Measurements from ENCODE around the gene CCND3. TPM values are rescaled to one million over a fixed set of nuclear protein-coding genes. Genes with fewer than 3 reads are reported as not detected.

Gene CCND3
- total RNA-seq, 2 donors from 2014 or later: 145 to 153 TPM

DNA sequence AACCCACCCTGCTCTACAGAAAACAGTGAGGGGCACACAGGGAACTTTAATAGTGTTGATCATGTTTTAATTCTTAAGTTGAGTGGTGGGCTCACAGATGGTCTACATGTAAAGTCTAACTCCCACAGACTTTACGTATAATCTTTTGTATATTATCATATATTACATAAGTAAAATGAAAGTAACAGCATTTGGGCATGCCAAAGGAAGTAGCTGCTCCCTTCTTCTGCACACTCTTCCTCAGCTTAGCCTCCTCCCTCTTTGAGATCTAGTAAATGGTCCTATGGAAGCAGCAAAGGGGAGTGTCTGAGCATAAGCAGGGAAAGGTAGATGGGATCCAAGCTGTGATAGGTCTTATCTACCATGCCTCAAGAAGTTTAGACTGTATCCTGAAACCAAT lies 31.9 kb downstream of the CCND3 start:
- TF ChIP-seq POLR2AphosphoS5 (IDR thresholded peaks at IDR 0.05): no peak
- TF ChIP-seq, protein P1, sequence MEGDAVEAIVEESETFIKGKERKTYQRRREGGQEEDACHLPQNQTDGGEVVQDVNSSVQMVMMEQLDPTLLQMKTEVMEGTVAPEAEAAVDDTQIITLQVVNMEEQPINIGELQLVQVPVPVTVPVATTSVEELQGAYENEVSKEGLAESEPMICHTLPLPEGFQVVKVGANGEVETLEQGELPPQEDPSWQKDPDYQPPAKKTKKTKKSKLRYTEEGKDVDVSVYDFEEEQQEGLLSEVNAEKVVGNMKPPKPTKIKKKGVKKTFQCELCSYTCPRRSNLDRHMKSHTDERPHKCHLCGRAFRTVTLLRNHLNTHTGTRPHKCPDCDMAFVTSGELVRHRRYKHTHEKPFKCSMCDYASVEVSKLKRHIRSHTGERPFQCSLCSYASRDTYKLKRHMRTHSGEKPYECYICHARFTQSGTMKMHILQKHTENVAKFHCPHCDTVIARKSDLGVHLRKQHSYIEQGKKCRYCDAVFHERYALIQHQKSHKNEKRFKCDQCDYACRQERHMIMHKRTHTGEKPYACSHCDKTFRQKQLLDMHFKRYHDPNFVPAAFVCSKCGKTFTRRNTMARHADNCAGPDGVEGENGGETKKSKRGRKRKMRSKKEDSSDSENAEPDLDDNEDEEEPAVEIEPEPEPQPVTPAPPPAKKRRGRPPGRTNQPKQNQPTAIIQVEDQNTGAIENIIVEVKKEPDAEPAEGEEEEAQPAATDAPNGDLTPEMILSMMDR (IDR thresholded peaks at IDR 0.05): no peak
- no peak for TF ChIP-seq POLR2A (IDR thresholded peaks at IDR 0.05)
- H3K4me3 ChIP-seq: no peak overlapping the region
- H3K36me3 ChIP-seq: no peaks in the 10 kb centered on the region
- H3K27me3 ChIP-seq (replicated peaks; ENCODE audit: insufficient read depth): no peaks in the 10 kb centered on the region
- H3K4me1 ChIP-seq (replicated peaks): no peaks in the 10 kb centered on the region
- no peak overlapping the region for H3K27ac ChIP-seq
- no peak for DNase-seq (ENCODE audit: low spot score)
- 87% methylated on average over 1 of the region's 1 CpG for WGBS
- H3K9me3 ChIP-seq: no peaks in the 10 kb centered on the region
- intact Hi-C loops (cut with DNase I): no loop called here

DNA sequence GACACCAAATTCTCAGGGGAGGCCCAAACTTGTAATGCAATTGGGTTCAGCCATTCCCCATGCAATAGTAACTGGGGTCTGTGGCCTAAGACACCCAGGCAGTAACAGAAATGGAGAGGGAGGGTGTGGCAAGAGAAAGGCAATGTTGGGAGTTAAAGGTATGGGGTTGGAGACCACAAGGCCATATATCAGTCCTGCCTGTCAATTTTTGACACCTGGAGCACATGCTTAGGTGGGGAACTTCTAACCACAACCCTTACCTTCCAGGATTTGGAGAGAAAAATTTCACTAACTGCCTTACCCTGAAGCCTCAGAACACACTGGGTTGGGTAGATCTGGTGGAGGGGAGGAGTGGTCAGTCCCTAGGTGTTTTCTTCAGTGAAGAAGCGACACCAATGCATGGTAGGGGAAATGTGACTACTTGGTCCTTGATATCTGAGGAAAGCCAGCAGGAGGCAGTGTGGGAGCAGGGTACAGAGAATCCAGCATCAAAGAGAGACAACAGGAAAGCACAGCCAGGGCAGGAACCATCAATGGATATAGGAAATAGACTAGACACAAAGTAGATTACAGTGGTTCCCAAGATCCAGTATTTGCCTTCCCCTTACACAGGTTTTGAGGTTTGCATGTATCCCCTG lies 39.6 kb downstream of the CCND3 start:
- TF ChIP-seq POLR2AphosphoS5 (IDR thresholded peaks at IDR 0.05) (no peak), POLR2A (IDR thresholded peaks at IDR 0.05) (no peak)
- TF ChIP-seq, protein P1 (IDR thresholded peaks at IDR 0.05): no peak
- no peaks in the 10 kb centered on the region for H3K9me3 ChIP-seq
- no peak overlapping the region for H3K27ac ChIP-seq
- H3K36me3 ChIP-seq: no peaks in the 10 kb centered on the region
- no peaks in the 10 kb centered on the region for H3K4me1 ChIP-seq (replicated peaks)
- H3K27me3 ChIP-seq (replicated peaks; ENCODE audit: insufficient read depth): no peaks in the 10 kb centered on the region
- intact Hi-C loops (cut with DNase I): no loop called here
- WGBS: 100% methylated on average over 1 of the region's 1 CpG
- no peak for DNase-seq (ENCODE audit: low spot score)
- no peak overlapping the region for H3K4me3 ChIP-seq

DNA sequence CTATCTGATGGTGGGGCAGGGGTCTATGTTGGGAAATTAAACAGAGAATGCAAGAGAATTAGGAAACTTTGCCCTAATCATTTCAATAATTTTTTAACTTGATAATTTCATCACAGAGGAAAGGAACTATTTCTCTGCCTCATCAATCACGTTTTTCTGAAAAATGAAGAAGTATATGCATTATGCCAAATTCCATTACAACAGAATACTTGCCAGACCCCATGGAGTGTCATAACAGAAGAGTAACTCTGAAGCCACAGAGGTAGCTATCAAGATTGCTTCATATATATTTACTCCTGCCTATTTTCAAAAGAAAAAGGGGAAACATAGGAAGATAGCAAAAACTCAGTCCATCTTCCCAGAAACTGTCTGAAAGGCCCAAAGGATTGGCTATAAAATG lies 40.7 kb downstream of the CCND3 start:
- TF ChIP-seq, protein P1 (IDR thresholded peaks at IDR 0.05): no peak
- TF ChIP-seq POLR2AphosphoS5 (IDR thresholded peaks at IDR 0.05) (no peak), POLR2A (IDR thresholded peaks at IDR 0.05) (no peak)
- WGBS: 91% methylated on average over 1 of the region's 1 CpG
- H3K4me1 ChIP-seq (replicated peaks): peaks cover 5% of the 10 kb centered on the region
- intact Hi-C loops (cut with DNase I): no loop called here
- H3K27ac ChIP-seq: no peak overlapping the region
- no peaks in the 10 kb centered on the region for H3K27me3 ChIP-seq (replicated peaks; ENCODE audit: insufficient read depth)
- no peaks in the 10 kb centered on the region for H3K36me3 ChIP-seq
- no peak for DNase-seq (ENCODE audit: low spot score)
- no peaks in the 10 kb centered on the region for H3K9me3 ChIP-seq
- no peak overlapping the region for H3K4me3 ChIP-seq

DNA sequence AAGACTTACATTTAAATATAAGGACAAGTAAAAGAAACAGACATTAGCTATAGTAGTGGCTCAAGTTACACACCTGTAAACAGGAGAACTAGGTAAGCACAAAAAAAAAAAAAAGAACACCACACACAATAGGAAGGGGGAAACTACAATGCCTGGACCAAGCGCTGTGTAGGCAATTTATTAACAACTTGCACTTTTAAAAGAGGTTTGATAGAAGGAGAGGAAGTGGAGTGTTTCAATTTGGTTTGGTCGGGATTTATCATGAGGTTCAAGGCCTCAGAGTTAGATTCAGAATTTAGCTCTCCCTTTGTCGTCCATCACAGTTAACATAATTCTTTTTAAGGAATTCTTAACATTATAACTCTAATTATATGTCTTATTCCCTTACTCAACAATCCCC lies 45.3 kb downstream of the CCND3 start:
- TF ChIP-seq POLR2AphosphoS5 (IDR thresholded peaks at IDR 0.05) (no peak), POLR2A (IDR thresholded peaks at IDR 0.05) (no peak)
- TF ChIP-seq, protein P1 (IDR thresholded peaks at IDR 0.05): no peak
- intact Hi-C loops (cut with DNase I): no loop called here
- Histone ChIP-seq H3K9me3 (no peaks in the 10 kb centered on the region), H3K27me3 (replicated peaks; ENCODE audit: insufficient read depth) (no peaks in the 10 kb centered on the region), H3K4me1 (replicated peaks) (peaks cover 11% of the 10 kb centered on the region), H3K36me3 (no peaks in the 10 kb centered on the region), H3K27ac (peak overlapping the region in 1 of 2 donors; percentile 80), H3K4me3 (no peak overlapping the region)
- WGBS: 51% methylated on average over 3 of the region's 3 CpGs
- DNase-seq (ENCODE audit: low spot score): no peak

All from prostate gland (tissue), 2 donors.